HG03103 (cell line): ENCODE data around the gene PADI1.
"Not testable (repeated sequence)": the region's sequence is repeated elsewhere in the genome, so short reads cannot be mapped to it uniquely, and the experiment has no call there.

Source experiments
- ATAC-seq: cut with Tn5 transposase; IDR thresholded peaks from one replicate; pipeline ENCODE4 v1.9.1; 2021; ENCODE audit warnings: low read depth; ENCODE audit not compliant: unreplicated experiment

The PADI1 gene

GRCh38 chr1:17237561-17237903 lies 32.6 kb downstream of the PADI1 start:
- no peak for ATAC-seq

DNA sequence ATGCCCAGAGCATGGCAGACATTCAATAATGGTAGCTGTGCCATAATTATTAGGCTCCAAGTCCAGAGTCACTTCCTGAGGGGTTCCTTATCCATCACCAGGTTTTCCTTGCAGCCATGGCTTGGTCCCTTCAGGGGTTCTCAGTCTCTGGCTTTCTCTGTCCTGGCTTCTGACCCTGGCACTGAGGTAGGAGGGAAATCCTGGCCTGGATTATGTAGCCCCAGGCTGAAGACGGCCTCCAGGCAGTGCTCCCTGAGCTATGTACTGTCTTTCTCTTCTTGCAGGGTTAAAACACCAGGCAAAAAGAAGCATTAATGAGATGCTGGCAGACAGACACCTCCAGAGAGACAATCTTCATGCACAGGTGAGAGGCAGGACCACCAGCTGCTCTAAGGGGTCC lies 34.5 kb downstream of the PADI1 start:
- no peak for ATAC-seq

- not testable (repeated sequence) for ATAC-seq
These were observed 36.3 kb downstream of the PADI1 start for GRCh38 chr1:17241011-17241779.

- ATAC-seq = not testable (repeated sequence)
These were observed 36.8 kb downstream of the PADI1 start for GRCh38 chr1:17241780-17242074.

- ATAC-seq = no peak
These were observed 38.3 kb downstream of the PADI1 start for GRCh38 chr1:17243274-17243673.

- no peak for ATAC-seq
These were observed 40.2 kb downstream of the PADI1 start for GRCh38 chr1:17244821-17245740.

DNA sequence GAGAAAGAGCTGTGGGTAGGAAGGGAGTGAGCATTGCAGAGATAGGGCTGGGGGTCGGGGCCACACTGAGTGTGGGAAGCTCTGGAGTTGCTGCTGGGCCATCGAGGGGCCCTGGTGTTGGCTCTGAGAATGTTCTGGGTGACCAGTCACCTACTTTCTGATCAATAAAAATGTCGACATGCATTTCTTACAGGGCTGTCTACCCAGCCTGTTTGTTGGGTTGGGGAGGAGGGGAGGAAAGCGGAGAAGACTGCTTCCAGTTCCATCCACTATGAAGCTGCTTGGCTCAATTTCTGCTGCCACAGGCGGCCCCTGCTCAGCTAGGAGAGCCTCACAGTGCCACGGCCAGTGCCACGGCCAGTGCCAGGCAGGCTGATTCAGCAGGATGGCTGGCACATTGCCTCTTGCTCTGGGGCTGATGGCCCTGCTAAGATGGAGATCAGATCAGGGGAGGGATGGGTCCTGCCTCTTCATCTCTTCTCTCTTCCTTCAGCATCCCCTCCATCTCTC lies 40.9 kb downstream of the PADI1 start:
- ATAC-seq = no peak

GRCh38 chr1:17246971-17247370 lies 42.0 kb downstream of the PADI1 start:
- no peak for ATAC-seq

GRCh38 chr1:17248781-17249180 lies 43.9 kb downstream of the PADI1 start, which contains the start of gene PADI3:
TSS of gene PADI3 (plus strand) at chr1:17249098. CDS start at chr1:17249138, 40 bp downstream.
- no peak for ATAC-seq

GRCh38 chr1:17250601-17251000 lies 45.7 kb downstream of the PADI1 start:
- no peak for ATAC-seq

DNA sequence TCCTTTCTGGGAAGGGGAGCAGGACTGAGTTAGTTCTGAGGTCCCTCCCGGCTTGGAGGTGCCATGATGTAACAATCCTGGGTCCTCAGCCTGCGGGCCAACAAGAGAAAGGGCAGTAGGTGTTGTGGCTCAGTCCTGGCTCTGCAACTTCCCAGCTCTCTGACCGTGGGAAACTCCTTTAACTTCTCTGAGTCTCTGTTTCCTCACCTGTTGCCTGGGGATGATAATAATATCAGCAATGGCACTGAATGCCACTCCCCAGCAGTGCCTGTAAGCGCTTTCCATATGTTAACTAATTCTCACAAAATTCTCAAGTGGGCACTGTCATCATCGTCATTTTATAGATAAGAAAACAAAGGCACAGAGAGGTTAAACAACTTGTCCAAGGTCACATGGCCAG lies 46.3 kb downstream of the PADI1 start:
- no peak for ATAC-seq

DNA sequence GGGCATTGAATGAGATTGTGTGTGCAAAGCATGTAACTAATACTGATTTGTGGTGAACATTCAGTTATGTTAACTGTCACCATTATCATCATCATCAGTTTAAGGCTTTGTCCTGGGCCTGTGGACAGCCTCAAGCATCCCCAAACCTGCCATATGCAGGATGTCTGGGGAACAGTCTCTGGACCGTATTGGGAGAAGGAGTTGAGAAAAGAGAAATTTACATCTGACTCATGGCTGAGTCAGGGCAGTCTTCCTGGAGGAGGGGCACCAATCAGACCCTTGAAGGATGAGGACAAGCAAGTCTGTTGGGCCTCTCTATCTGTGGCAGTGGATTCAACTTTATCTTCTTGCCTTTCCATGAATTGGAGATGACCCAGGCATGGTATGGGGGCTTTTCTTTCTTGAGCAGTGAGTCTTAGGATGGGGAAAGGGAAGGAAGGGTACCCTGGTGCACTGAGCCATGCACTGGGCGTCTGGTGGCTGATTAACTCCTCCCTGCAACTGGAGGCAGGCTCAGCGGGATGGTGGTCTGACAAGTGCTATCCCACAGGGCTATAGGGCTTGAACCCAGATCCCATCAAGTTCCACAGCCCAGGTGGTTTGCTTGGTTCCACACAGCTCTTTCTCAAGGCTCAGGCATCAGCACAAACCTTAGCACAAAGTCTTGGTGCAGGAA lies 46.9 kb downstream of the PADI1 start:
- no peak for ATAC-seq

- ATAC-seq = no peak
These were observed 50.4 kb downstream of the PADI1 start for GRCh38 chr1:17255336-17255735.

DNA sequence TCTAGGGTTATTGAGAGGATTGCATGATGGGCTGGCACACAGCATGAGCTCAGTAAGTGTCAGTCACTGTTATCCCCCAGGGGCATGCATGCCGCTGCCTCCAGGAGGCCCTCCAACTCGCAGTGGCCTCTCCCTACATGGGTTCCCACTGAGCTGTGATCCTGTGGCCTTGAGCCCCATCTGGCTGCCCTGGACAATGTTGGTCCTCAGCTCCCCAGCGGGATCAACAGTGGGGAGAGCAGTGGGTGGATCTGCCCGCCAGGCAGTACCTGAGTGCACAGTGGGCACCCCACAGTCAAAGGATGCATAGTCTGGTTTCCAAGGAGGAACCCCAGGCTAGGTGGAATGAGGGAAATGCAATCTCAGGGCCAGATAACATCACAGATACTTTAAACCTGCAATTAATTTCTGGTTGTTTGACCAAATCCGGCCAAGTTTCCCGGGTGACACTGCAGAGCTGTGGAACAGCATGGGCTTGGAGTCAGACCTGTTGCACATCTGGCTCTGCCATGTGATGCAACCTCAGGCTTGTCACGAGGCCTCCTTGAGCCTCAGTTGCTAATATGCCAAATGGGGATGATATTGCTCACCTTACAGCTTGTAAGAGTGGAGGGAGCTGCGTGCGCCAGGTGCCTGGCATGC lies 53.3 kb downstream of the PADI1 start:
- ATAC-seq = no peak

GRCh38 chr1:17258758-17259130 lies 53.8 kb downstream of the PADI1 start:
- ATAC-seq = no peak

DNA sequence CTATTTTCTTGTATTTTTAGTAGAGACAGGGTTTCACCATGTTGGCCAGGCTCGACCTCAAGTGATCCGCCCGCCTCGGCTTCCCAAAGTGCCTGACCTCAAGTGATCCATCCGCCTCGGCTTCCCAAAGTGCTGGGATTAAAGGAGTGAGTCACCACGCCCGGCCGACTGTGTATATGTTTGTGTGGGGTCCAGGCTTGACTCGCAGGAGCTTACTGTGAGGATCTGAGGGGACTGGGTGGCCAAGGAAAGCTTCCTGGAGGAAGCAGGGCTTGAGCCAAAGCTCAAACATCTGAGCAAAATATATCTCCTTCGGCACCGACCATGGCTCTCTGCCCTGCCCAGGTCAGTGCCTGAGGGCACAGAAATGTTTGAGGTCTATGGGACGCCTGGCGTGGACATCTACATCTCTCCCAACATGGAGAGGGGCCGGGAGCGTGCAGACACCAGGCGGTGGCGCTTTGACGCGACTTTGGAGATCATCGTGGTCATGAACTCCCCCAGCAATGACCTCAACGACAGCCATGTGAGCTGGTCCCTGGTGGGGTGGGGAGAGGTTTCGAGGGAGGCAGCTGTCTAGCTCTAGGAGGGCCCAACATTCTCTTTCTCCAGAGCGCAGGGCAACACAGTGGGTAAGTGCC lies 54.4 kb downstream of the PADI1 start:
- ATAC-seq = no peak

- ATAC-seq = no peak
These were observed 55.3 kb downstream of the PADI1 start for GRCh38 chr1:17260264-17260663.

DNA sequence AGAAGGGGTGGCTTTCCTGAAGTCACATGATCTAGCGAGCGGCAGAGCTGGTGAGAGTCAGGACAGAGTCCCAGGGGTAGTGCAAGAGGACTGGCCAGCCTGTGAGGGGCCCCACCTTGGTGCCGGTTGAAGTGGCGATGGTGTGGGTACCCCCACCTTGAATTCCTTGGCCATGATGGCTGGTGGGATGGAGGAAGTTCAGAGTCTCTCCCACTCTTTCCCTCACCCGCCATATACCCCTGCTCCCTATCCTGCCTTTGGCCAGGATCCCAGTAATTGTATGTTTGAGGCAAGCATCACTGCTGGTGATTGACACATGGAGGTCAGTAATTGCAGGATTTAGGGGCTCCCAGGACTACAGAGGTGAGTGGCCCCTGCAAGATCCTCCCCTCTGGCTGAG lies 55.8 kb downstream of the PADI1 start:
- ATAC-seq = no peak

GRCh38 chr1:17263936-17264335 lies 59.0 kb downstream of the PADI1 start:
- no peak for ATAC-seq

DNA sequence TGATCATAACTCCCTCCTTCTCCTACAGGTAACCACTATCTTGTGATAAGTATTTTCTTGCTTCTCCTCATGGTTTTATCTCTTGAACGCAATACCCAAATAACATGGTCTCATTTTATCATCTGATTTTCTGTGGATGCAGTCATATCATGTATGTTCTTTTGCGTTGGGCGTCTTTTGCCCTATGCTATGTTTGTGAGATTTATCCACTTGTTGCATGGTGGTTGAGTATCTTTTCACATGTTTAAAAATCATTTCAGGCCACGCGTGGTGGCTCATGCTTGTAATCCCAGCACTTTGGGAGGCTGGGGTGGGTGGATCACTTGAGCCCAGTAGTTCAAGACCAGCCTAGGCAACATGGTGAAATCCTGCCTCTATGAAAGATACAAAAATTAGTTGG lies 59.5 kb downstream of the PADI1 start:
- ATAC-seq = no peak
